ENCODE results near the gene DAPK2. TPM values are rescaled to one million over a fixed set of nuclear protein-coding genes. Genes with fewer than 3 reads are reported as not detected.
A peak's percentile ranks its signal among the peaks of the same experiment; 100 is the strongest.

DAPK2 gene
- total RNA-seq, 1 donor from 2014 or later, result 39.0 TPM

GRCh38 chr15:63876085-63876662, 170.1 kb downstream of the DAPK2 start:
- TF ChIP-seq CTCF (IDR thresholded peaks at IDR 0.05; ENCODE audit: borderline replicate concordance), result no peak
- intact Hi-C loops (cut with micrococcal nuclease), result no loop called here
- no peak for DNase-seq
- no peaks in the 10 kb centered on the region for H3K27me3 ChIP-seq (ENCODE audit: low read depth)
- peaks cover 8% of the 10 kb centered on the region for H3K9me3 ChIP-seq (replicated peaks)
- H3K27ac ChIP-seq (replicated peaks), result no peak overlapping the region
- H3K4me3 ChIP-seq, result no peak overlapping the region
- H3K4me1 ChIP-seq, result peaks cover 14% of the 10 kb centered on the region
- H3K36me3 ChIP-seq, result no peaks in the 10 kb centered on the region

GRCh38 chr15:63874616-63875015, 171.7 kb downstream of the DAPK2 start:
- TF ChIP-seq CTCF (IDR thresholded peaks at IDR 0.05; ENCODE audit: borderline replicate concordance), result no peak
- no peaks in the 10 kb centered on the region for H3K27me3 ChIP-seq (ENCODE audit: low read depth)
- H3K4me1 ChIP-seq, result no peaks in the 10 kb centered on the region
- DNase-seq, result no peak
- H3K27ac ChIP-seq (replicated peaks), result no peak overlapping the region
- H3K9me3 ChIP-seq (replicated peaks), result peaks cover 8% of the 10 kb centered on the region
- no peak overlapping the region for H3K4me3 ChIP-seq
- no peaks in the 10 kb centered on the region for H3K36me3 ChIP-seq
- intact Hi-C loops (cut with micrococcal nuclease), result no loop called here

GRCh38 chr15:63872759-63873510, 173.3 kb downstream of the DAPK2 start:
- no peaks in the 10 kb centered on the region for H3K4me1 ChIP-seq
- peaks cover 8% of the 10 kb centered on the region for H3K9me3 ChIP-seq (replicated peaks)
- no peaks in the 10 kb centered on the region for H3K36me3 ChIP-seq
- no peaks in the 10 kb centered on the region for H3K27me3 ChIP-seq (ENCODE audit: low read depth)
- DNase-seq, result no peak
- intact Hi-C loops (cut with micrococcal nuclease), result no loop called here
- H3K4me3 ChIP-seq, result no peak overlapping the region
- peak overlapping the region; percentile 42 for H3K27ac ChIP-seq (replicated peaks)
- TF ChIP-seq CTCF (IDR thresholded peaks at IDR 0.05; ENCODE audit: borderline replicate concordance), result no peak

- TF ChIP-seq CTCF (IDR thresholded peaks at IDR 0.05; ENCODE audit: borderline replicate concordance), result no peak
- no peaks in the 10 kb centered on the region for H3K27me3 ChIP-seq (ENCODE audit: low read depth)
- H3K9me3 ChIP-seq (replicated peaks), result peaks cover 8% of the 10 kb centered on the region
- intact Hi-C loops (cut with micrococcal nuclease), result no loop called here
- H3K36me3 ChIP-seq, result no peaks in the 10 kb centered on the region
- no peaks in the 10 kb centered on the region for H3K4me1 ChIP-seq
- no peak for DNase-seq
- H3K27ac ChIP-seq (replicated peaks), result no peak overlapping the region
- no peak overlapping the region for H3K4me3 ChIP-seq
Measured at GRCh38 chr15:63870487-63871209, 175.6 kb downstream of the DAPK2 start.

GRCh38 chr15:63870043-63870394, 176.3 kb downstream of the DAPK2 start:
- no peaks in the 10 kb centered on the region for H3K27me3 ChIP-seq (ENCODE audit: low read depth)
- H3K4me1 ChIP-seq, result no peaks in the 10 kb centered on the region
- intact Hi-C loops (cut with micrococcal nuclease), result no loop called here
- no peak for TF ChIP-seq CTCF (IDR thresholded peaks at IDR 0.05; ENCODE audit: borderline replicate concordance)
- H3K27ac ChIP-seq (replicated peaks), result no peak overlapping the region
- no peak overlapping the region for H3K4me3 ChIP-seq
- no peak for DNase-seq
- no peaks in the 10 kb centered on the region for H3K36me3 ChIP-seq
- peaks cover 8% of the 10 kb centered on the region for H3K9me3 ChIP-seq (replicated peaks)
